Neural progenitor cell (in vitro differentiated cells): Measurements from ENCODE around the gene RELL1. TPM values are rescaled to one million over a fixed set of nuclear protein-coding genes. Genes with fewer than 3 reads are reported as not detected.

Source experiments
- DNase-seq: peaks from one replicate; pipeline ENCODE4 v3.0.0-alpha.2; 2016; ENCODE audit warnings: low spot score
- H2AFZ ChIP-seq: fragments of 200-600 bp; sonication (generic); replicated peaks from 2 replicates; pipeline ENCODE4 v1.6.1; 2016; ENCODE audit warnings: antibody characterized with exemption
- H3F3A ChIP-seq: fragments of 200-600 bp; sonication (generic); 2 replicates; pipeline ENCODE4 v1.6.1; 2016; ENCODE audit warnings: antibody characterized with exemption, low read depth
- H3K27ac ChIP-seq: fragments of 200-600 bp; sonication (generic); 2 replicates; pipeline ENCODE4 v1.5.1; 2016; ENCODE audit warnings: mild to moderate bottlenecking
- H3K27me3 ChIP-seq: fragments of 200-600 bp; sonication (generic); 2 replicates; pipeline ENCODE4 v1.6.1; 2016; ENCODE audit warnings: mild to moderate bottlenecking, moderate library complexity
- H3K36me3 ChIP-seq: fragments of 200-600 bp; sonication (generic); 2 replicates; pipeline ENCODE4 v1.5.1; 2016
- H3K4me1 ChIP-seq: fragments of 200-600 bp; sonication (generic); 2 replicates; pipeline ENCODE4 v1.6.1; 2016; ENCODE audit warnings: mixed run types
- H3K4me2 ChIP-seq: fragments of 200-600 bp; sonication (generic); 2 replicates; pipeline ENCODE4 v1.6.1; 2016
- H3K4me3 ChIP-seq: fragments of 200-600 bp; sonication (generic); 2 replicates; pipeline ENCODE4 v1.5.1; 2016
- H3K79me2 ChIP-seq: fragments of 200-600 bp; sonication (generic); 2 replicates; pipeline ENCODE4 v1.6.1; 2016; ENCODE audit warnings: low read depth
- H3K9ac ChIP-seq: fragments of 200-600 bp; sonication (generic); 2 replicates; pipeline ENCODE4 v1.6.1; 2016
- H3K9me3 ChIP-seq: fragments of 200-600 bp; sonication (generic); 2 replicates; pipeline ENCODE4 v1.5.1; 2016; ENCODE audit warnings: low read depth
- H4K20me1 ChIP-seq: fragments of 200-600 bp; sonication (generic); 2 replicates; pipeline ENCODE4 v1.6.1; 2016; ENCODE audit warnings: low read depth
- H3K27ac Mint-ChIP-seq: 3 replicates; pipeline ENCODE4 v1.8.0; 2021; ENCODE audit warnings: mixed read lengths
- H3K27me3 Mint-ChIP-seq: 2 replicates; pipeline ENCODE4 v1.8.0; 2022; ENCODE audit warnings: low read depth, mild to moderate bottlenecking, inconsistent platforms, moderate library complexity, mixed read lengths; ENCODE audit not compliant: insufficient read depth
- H3K36me3 Mint-ChIP-seq: 3 replicates; pipeline ENCODE4 v1.8.0; 2021; ENCODE audit warnings: mixed read lengths
- H3K4me1 Mint-ChIP-seq: 3 replicates; pipeline ENCODE4 v1.8.0; 2021; ENCODE audit warnings: mixed read lengths
- H3K4me3 Mint-ChIP-seq: 3 replicates; pipeline ENCODE4 v1.8.0; 2021; ENCODE audit warnings: mild to moderate bottlenecking, moderate library complexity, mixed read lengths
- H3K9me3 Mint-ChIP-seq: 3 replicates; pipeline ENCODE4 v1.8.0; 2020; ENCODE audit warnings: mixed read lengths
- CTCF ChIP-seq: fragments of 200-600 bp; sonication (generic); IDR thresholded peaks from 2 replicates; pipeline ENCODE4 v1.5.1; 2017; ENCODE audit warnings: antibody characterized with exemption, mild to moderate bottlenecking
- EZH2 ChIP-seq: fragments of 200-600 bp; sonication (generic); IDR thresholded peaks from 2 replicates; pipeline ENCODE4 v1.6.1; 2017; ENCODE audit warnings: antibody characterized with exemption, mild to moderate bottlenecking, moderate library complexity
- EZH2phosphoT487 ChIP-seq: fragments of 200-600 bp; sonication (generic); IDR thresholded peaks from 2 replicates; pipeline ENCODE4 v1.6.1; 2017; ENCODE audit warnings: antibody characterized with exemption
- total RNA-seq: library from RNA; depleted of rRNA; stranded (reverse); fragments of >200 nt; gene quantifications from 2 replicates; pipeline ENCODE4 v1.2.3, GENCODE V29; 2015; ENCODE audit warnings: low replicate concordance

The RELL1 gene
- total RNA-seq, 1 donor from 2014 or later: 12.1 TPM

- Histone ChIP-seq H3K27ac (no peak overlapping the region), H3K4me2 (no peak overlapping the region), H3K36me3 (no peaks in the 10 kb centered on the region), H3F3A (peaks cover 5% of the 10 kb centered on the region), H3K4me3 (no peak overlapping the region), H3K4me1 (peaks cover 11% of the 10 kb centered on the region), H4K20me1 (peaks cover 4% of the 10 kb centered on the region), H2AFZ (no peak overlapping the region), H3K79me2 (peaks cover 5% of the 10 kb centered on the region), H3K9ac (no peak overlapping the region), H3K9me3 (no peaks in the 10 kb centered on the region), H3K27me3 (no peaks in the 10 kb centered on the region)
- no peak for DNase-seq
- Mint-ChIP-seq H3K4me1 (peaks cover 2% of the 10 kb centered on the region), H3K27me3 (peaks cover 6% of the 10 kb centered on the region), H3K36me3 (peaks cover 31% of the 10 kb centered on the region), H3K4me3 (no peak overlapping the region), H3K9me3 (peaks cover 11% of the 10 kb centered on the region), H3K27ac (no peak overlapping the region)
- TF ChIP-seq CTCF (no peak), EZH2 (no peak), EZH2phosphoT487 (no peak)
Measured at GRCh38 chr4:37674439-37674838, 11.7 kb downstream of the RELL1 start.

- Histone ChIP-seq H3K9me3 (no peaks in the 10 kb centered on the region), H3K27ac (no peak overlapping the region), H3K9ac (no peak overlapping the region), H3K4me3 (no peak overlapping the region), H2AFZ (no peak overlapping the region), H4K20me1 (peaks cover 4% of the 10 kb centered on the region), H3K79me2 (peaks cover 5% of the 10 kb centered on the region), H3K36me3 (no peaks in the 10 kb centered on the region), H3K4me2 (no peak overlapping the region), H3K4me1 (peaks cover 11% of the 10 kb centered on the region), H3K27me3 (no peaks in the 10 kb centered on the region), H3F3A (peaks cover 7% of the 10 kb centered on the region)
- H3K27me3 Mint-ChIP-seq: peaks cover 6% of the 10 kb centered on the region
- peaks cover 2% of the 10 kb centered on the region for H3K4me1 Mint-ChIP-seq
- H3K4me3 Mint-ChIP-seq: no peak overlapping the region
- peaks cover 30% of the 10 kb centered on the region for H3K36me3 Mint-ChIP-seq
- peaks cover 12% of the 10 kb centered on the region for H3K9me3 Mint-ChIP-seq
- H3K27ac Mint-ChIP-seq: no peak overlapping the region
- TF ChIP-seq EZH2phosphoT487 (no peak), EZH2 (no peak), CTCF (no peak)
- DNase-seq: no peak
Measured at GRCh38 chr4:37673538-37674192, 12.5 kb downstream of the RELL1 start.

- no peak for DNase-seq
- Histone ChIP-seq H3K4me2 (no peak overlapping the region), H2AFZ (no peak overlapping the region), H3F3A (peaks cover 7% of the 10 kb centered on the region), H4K20me1 (peaks cover 4% of the 10 kb centered on the region), H3K4me3 (no peak overlapping the region), H3K9ac (no peak overlapping the region), H3K36me3 (no peaks in the 10 kb centered on the region), H3K27ac (no peak overlapping the region), H3K9me3 (peaks cover 2% of the 10 kb centered on the region), H3K79me2 (peaks cover 5% of the 10 kb centered on the region), H3K27me3 (no peaks in the 10 kb centered on the region), H3K4me1 (peaks cover 11% of the 10 kb centered on the region)
- Mint-ChIP-seq H3K27ac (no peak overlapping the region), H3K27me3 (peaks cover 6% of the 10 kb centered on the region), H3K4me1 (peaks cover 10% of the 10 kb centered on the region), H3K9me3 (peaks cover 14% of the 10 kb centered on the region), H3K36me3 (peaks cover 19% of the 10 kb centered on the region), H3K4me3 (no peak overlapping the region)
- TF ChIP-seq EZH2phosphoT487 (no peak), CTCF (no peak), EZH2 (no peak)
Measured at GRCh38 chr4:37671072-37671471, 15.1 kb downstream of the RELL1 start.
